Panc1 (cell line): ENCODE data around the gene FDCSP.

ENCODE experiments used
- CTCF ChIP-seq: fragments of 450-650 bp; IDR thresholded peaks from 2 replicates; pipeline ENCODE4 v1.5.1; 2017; ENCODE audit warnings: mild to moderate bottlenecking
- POLR2AphosphoS5 ChIP-seq: IDR thresholded peaks from 2 replicates; pipeline ENCODE4 v1.6.1; 2012; ENCODE audit warnings: mild to moderate bottlenecking, low read depth, low read length, moderate library complexity
- REST ChIP-seq, 2 experiments: IDR thresholded peaks; 2 replicates each; pipeline ENCODE4 v1.6.1; 2011 to 2012; ENCODE audit warnings: low read depth in 2 of 2, control low read depth in 1 of 2, low read length in 1 of 2, mild to moderate bottlenecking in 1 of 2, moderate library complexity in 1 of 2; ENCODE audit not compliant: insufficient read depth in 1 of 2
- SIN3A ChIP-seq: IDR thresholded peaks from 2 replicates; pipeline ENCODE4 v1.6.1; 2012; ENCODE audit warnings: low read depth, mild to moderate bottlenecking, low read length, moderate library complexity, borderline replicate concordance; ENCODE audit not compliant: insufficient read depth

GRCh38 chr4:70191647-70192046, 34.3 kb upstream of the FDCSP start:
- TF ChIP-seq SIN3A (no peak), CTCF (no peak), POLR2AphosphoS5 (no peak), REST (IDR thresholded peaks at IDR 0.05; ENCODE audit: insufficient read depth in 1 of 2, low read depth in 2 of 2, low read length in 1 of 2) (no peak)
